GM18868 (cell line): ENCODE measurements around the gene CRPPA.
"Not testable (repeated sequence)": the region's sequence is repeated elsewhere in the genome, so short reads cannot be mapped to it uniquely, and the experiment has no call there.

Experiments used
- ATAC-seq: cut with Tn5 transposase; IDR thresholded peaks from one replicate; pipeline ENCODE4 v1.9.1; 2021; ENCODE audit warnings: mild to moderate bottlenecking, moderate library complexity; ENCODE audit not compliant: unreplicated experiment

Gene CRPPA

GRCh38 chr7:16398146-16399017, 23.0 kb downstream of the CRPPA start:
- ATAC-seq: no peak

- no peak for ATAC-seq
Observed at GRCh38 chr7:16397501-16398145, 23.7 kb downstream of the CRPPA start.

DNA sequence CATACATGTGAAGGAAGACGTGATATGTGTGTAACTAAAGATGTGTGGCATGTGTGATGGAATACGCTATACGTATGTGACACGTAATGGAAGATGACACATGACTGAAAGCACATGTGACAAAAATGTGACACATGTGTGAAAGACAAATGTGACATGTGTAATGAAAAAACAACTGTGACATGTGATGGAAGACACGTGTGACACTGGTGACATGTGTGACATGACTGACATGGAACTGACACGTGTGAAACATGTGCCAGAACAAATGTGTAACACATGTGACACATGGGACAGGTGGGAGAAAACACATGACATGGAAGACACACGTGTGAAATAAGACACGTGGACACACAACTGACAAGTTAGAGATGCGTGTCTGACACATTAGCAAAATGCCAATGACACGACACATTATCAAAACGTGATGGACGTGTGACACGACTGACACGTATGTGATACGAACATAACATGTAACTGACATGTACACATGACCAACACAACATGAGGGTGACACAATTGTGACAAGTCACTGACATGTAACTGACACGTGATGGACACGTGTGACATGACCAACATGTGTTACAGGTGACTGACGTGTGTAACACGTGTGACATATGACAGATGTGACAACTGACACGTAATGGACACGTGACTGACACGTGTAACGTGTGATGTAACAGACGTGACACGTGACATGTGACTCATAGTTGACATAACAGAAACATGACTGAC, 24.4 kb downstream of the CRPPA start:
- no peak for ATAC-seq

DNA sequence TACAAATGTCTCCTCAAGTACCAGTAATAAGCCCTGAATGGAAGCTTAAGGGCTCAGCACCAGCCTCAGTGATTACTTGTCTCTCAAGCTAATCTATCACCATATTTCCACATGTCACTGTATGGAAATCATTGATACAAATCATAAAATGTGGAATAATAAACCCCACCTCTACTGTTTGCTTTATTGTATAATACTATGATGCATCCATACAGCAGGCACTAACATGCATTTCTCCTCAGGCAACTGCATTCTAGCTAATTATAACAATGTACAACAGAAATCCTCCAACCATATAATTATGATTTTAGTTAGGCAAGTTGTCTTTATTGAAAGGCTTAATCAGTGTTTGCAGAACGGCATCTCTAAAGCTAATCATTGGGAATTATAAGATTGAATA, 26.2 kb downstream of the CRPPA start:
- ATAC-seq: no peak

- ATAC-seq: no peak
Observed at GRCh38 chr7:16393862-16394422, 27.4 kb downstream of the CRPPA start.

GRCh38 chr7:16392990-16393523, 28.3 kb downstream of the CRPPA start:
- no peak for ATAC-seq

GRCh38 chr7:16383786-16384185, 37.6 kb downstream of the CRPPA start:
- ATAC-seq: not testable (repeated sequence)

- ATAC-seq: not testable (repeated sequence)
Observed at GRCh38 chr7:16383103-16383502, 38.2 kb downstream of the CRPPA start.
